Measurements from ENCODE around the gene CD33.
"Not testable (repeated sequence)": the region's sequence is repeated elsewhere in the genome, so short reads cannot be mapped to it uniquely, and the experiment has no call there.

The CD33 gene

GRCh38 chr19:51210191-51210784 is 14.6 kb upstream of the CD33 start:
- FAIRE-seq (no peak), DNase-seq (ENCODE audit: insufficient read length, low spot score) (no peak)

GRCh38 chr19:51210874-51211361 is 14.0 kb upstream of the CD33 start:
- not testable (repeated sequence) for DNase-seq (ENCODE audit: insufficient read length, low spot score); FAIRE-seq

GRCh38 chr19:51211833-51212232 is 13.0 kb upstream of the CD33 start:
- no peak for DNase-seq (ENCODE audit: insufficient read length, low spot score)
- no peak for FAIRE-seq

- DNase-seq (ENCODE audit: insufficient read length, low spot score) (no peak), FAIRE-seq (peak; percentile 48)
Observed at GRCh38 chr19:51219307-51219706, 5.6 kb upstream of the CD33 start.

- DNase-seq (ENCODE audit: insufficient read length, low spot score) (no peak), FAIRE-seq (no peak)
Observed at GRCh38 chr19:51219971-51220370, 4.9 kb upstream of the CD33 start.

- FAIRE-seq (no peak), DNase-seq (ENCODE audit: insufficient read length, low spot score) (no peak)
Observed at GRCh38 chr19:51220996-51221395, 3.9 kb upstream of the CD33 start.

GRCh38 chr19:51224163-51224641 is 678 bp upstream of the CD33 start:
- DNase-seq (ENCODE audit: insufficient read length, low spot score): no peak
- FAIRE-seq: no peak

- FAIRE-seq (no peak), DNase-seq (ENCODE audit: insufficient read length, low spot score) (no peak)
Observed at GRCh38 chr19:51226067-51226466, 1.2 kb downstream of the CD33 start.

- FAIRE-seq: no peak
- no peak for DNase-seq (ENCODE audit: insufficient read length, low spot score)
Observed at GRCh38 chr19:51227326-51227725, 2.4 kb downstream of the CD33 start.

- FAIRE-seq: no peak
Observed at GRCh38 chr19:51227966-51228365, 3.1 kb downstream of the CD33 start.

GRCh38 chr19:51240866-51241265 is 16.0 kb downstream of the CD33 start:
- DNase-seq (ENCODE audit: insufficient read length, low spot score) (no peak), FAIRE-seq (no peak)

More at GRCh38 chr19:51227966-51228365, 3.1 kb downstream of the CD33 start:
- no peak for DNase-seq (ENCODE audit: insufficient read length, low spot score)

- FAIRE-seq: no peak
- no peak for DNase-seq (ENCODE audit: insufficient read length, low spot score)
Observed at GRCh38 chr19:51242881-51243630, 18.2 kb downstream of the CD33 start.

GRCh38 chr19:51246164-51246552 is 21.3 kb downstream of the CD33 start:
- DNase-seq (ENCODE audit: insufficient read length, low spot score): no peak
- no peak for FAIRE-seq

GRCh38 chr19:51247972-51248590 is 23.2 kb downstream of the CD33 start:
- FAIRE-seq (no peak), DNase-seq (ENCODE audit: insufficient read length, low spot score) (no peak)

- DNase-seq (ENCODE audit: insufficient read length, low spot score): no peak
- FAIRE-seq: no peak
Observed at GRCh38 chr19:51250786-51251467, 26.0 kb downstream of the CD33 start, which contains the start of gene SIGLECL1. Gene SIGLECL1, plus strand, starts transcription at chr19:51251080. Its CDS starts 12,993 bp downstream, at chr19:51264073.

- FAIRE-seq: no peak
- no peak for DNase-seq (ENCODE audit: insufficient read length, low spot score)
Observed at GRCh38 chr19:51251468-51251820, 26.6 kb downstream of the CD33 start.

- FAIRE-seq (no peak), DNase-seq (ENCODE audit: insufficient read length, low spot score) (no peak)
Observed at GRCh38 chr19:51252306-51253079, 27.6 kb downstream of the CD33 start.

- DNase-seq (ENCODE audit: insufficient read length, low spot score) (no peak), FAIRE-seq (no peak)
Observed at GRCh38 chr19:51253088-51253806, 28.4 kb downstream of the CD33 start.

- FAIRE-seq (no peak), DNase-seq (ENCODE audit: insufficient read length, low spot score) (no peak)
Observed at GRCh38 chr19:51256155-51256625, 31.3 kb downstream of the CD33 start.

GRCh38 chr19:51257471-51257870 is 32.6 kb downstream of the CD33 start:
- DNase-seq (ENCODE audit: insufficient read length, low spot score): no peak
- FAIRE-seq: no peak
